OCI-LY1 (cell line): ENCODE results near the gene SPI1.

Experiments used
- CTCF ChIP-seq: fragments of 200-600 bp; sonication (generic), shearing (Covaris generic); IDR thresholded peaks from 2 replicates; pipeline ENCODE4 v1.5.1; 2017; ENCODE audit warnings: mild to moderate bottlenecking, antibody characterized with exemption, low read length, moderate library complexity, mixed read lengths
- EZH2 ChIP-seq: fragments of 200-600 bp; sonication (generic), shearing (Covaris generic); IDR thresholded peaks from 2 replicates; pipeline ENCODE4 v1.8.0; 2017; ENCODE audit warnings: borderline replicate concordance, mixed run types, mild to moderate bottlenecking, antibody characterized with exemption, low read length, moderate library complexity, mixed read lengths

DNA sequence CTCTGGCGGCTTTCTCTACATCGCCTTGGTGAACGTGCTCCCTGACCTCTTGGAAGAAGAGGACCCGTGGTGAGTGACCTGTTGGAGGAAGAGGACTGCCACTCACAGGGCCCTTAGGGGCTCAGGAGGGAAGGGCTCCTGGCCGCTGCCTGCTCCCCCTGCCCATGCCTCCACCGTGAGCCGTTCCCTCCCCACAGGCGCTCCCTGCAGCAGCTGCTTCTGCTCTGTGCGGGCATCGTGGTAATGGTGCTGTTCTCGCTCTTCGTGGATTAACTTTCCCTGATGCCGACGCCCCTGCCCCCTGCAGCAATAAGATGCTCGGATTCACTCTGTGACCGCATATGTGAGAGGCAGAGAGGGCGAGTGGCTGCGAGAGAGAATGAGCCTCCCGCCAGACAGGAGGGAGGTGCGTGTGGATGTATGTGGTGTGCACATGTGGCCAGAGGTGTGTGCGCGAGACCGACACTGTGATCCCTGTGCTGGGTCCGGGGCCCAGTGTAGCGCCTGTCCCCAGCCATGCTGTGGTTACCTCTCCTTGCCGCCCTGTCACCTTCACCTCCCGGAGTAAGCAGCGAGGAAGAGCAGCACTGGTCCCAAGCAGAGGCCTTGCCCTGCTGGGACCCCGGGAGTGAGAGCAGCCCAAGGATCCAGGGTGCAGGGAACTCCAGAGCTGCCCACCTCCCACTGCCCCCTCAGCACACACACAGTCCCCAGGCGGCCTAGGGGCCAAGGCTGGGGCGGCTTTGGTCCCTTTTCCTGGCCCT is 36.9 kb upstream of the SPI1 start:
- TF ChIP-seq CTCF, result no peak
- TF ChIP-seq EZH2, result no peak
